ENCODE results near the gene POU6F2.

Gene POU6F2

GRCh38 chr7:39360766-39361165 is 383.1 kb downstream of the POU6F2 start:
- Histone ChIP-seq H3K23ac (ENCODE audit: low read length) (no peak overlapping the region), H2BK5ac (ENCODE audit: low read length) (no peak overlapping the region)
- no CpG with 5 or more reads among the region's 1 CpG for WGBS (ENCODE audit: extremely low coverage, insufficient coverage, low lambda C conversion rate)

GRCh38 chr7:39365751-39366295 is 388.1 kb downstream of the POU6F2 start:
- Histone ChIP-seq H2BK120ac (ENCODE audit: low read depth, low read length) (no peak overlapping the region), H3K4me1 (ENCODE audit: control insufficient read depth, low read depth, low read length) (no peaks in the 10 kb centered on the region), H3K79me1 (ENCODE audit: low read length) (no peaks in the 10 kb centered on the region), H4K8ac (ENCODE audit: low read depth, low read length) (no peak overlapping the region), H3K18ac (ENCODE audit: low read length) (no peak overlapping the region), H3K56ac (ENCODE audit: low read length) (no peak overlapping the region), H2BK15ac (replicated peaks; ENCODE audit: low read depth) (no peak overlapping the region), H3K79me2 (ENCODE audit: control insufficient read depth, insufficient read depth, low read length) (no peaks in the 10 kb centered on the region), H2BK5ac (ENCODE audit: low read length) (no peak overlapping the region), H3K4me3 (ENCODE audit: low read length) (no peak overlapping the region), H3K27me3 (ENCODE audit: insufficient read depth, low read length, poor library complexity) (no peaks in the 10 kb centered on the region), H3K36me3 (ENCODE audit: control insufficient read depth, insufficient read depth, low read length) (no peaks in the 10 kb centered on the region), H3K4ac (ENCODE audit: low read depth, low read length) (no peak overlapping the region), H4K5ac (ENCODE audit: low read length) (no peak overlapping the region), H3K4me2 (ENCODE audit: low read length) (no peak overlapping the region), H3K23ac (ENCODE audit: low read length) (no peak overlapping the region), H2AK5ac (ENCODE audit: low read length) (no peak overlapping the region), H3K9ac (ENCODE audit: low read length) (no peak overlapping the region), H3K27ac (ENCODE audit: low read depth, low read length) (no peak overlapping the region)
- no CpG with 5 or more reads among the region's 1 CpG for WGBS (ENCODE audit: extremely low coverage, insufficient coverage, low lambda C conversion rate)
- no peak for DNase-seq

More at GRCh38 chr7:39360766-39361165, 383.1 kb downstream of the POU6F2 start:
- no peaks in the 10 kb centered on the region for H3K36me3 ChIP-seq (ENCODE audit: control insufficient read depth, insufficient read depth, low read length)
- peak overlapping the region; percentile 28 for H2BK120ac ChIP-seq (ENCODE audit: low read depth, low read length)
- H4K8ac ChIP-seq (ENCODE audit: low read depth, low read length) = no peak overlapping the region
- no peak overlapping the region for H3K9ac ChIP-seq (ENCODE audit: low read length)
- H3K4me3 ChIP-seq (ENCODE audit: low read length) = no peak overlapping the region
- no peak overlapping the region for H4K5ac ChIP-seq (ENCODE audit: low read length)
- H3K79me2 ChIP-seq (ENCODE audit: control insufficient read depth, insufficient read depth, low read length) = no peaks in the 10 kb centered on the region
- H3K4me2 ChIP-seq (ENCODE audit: low read length) = no peak overlapping the region
- no peak overlapping the region for H2BK15ac ChIP-seq (replicated peaks; ENCODE audit: low read depth)
- no peak overlapping the region for H3K4ac ChIP-seq (ENCODE audit: low read depth, low read length)
- no peak overlapping the region for H3K56ac ChIP-seq (ENCODE audit: low read length)
- no peak overlapping the region for H2AK5ac ChIP-seq (ENCODE audit: low read length)
- no peak overlapping the region for H3K27ac ChIP-seq (ENCODE audit: low read depth, low read length)
- peaks cover 2% of the 10 kb centered on the region for H3K4me1 ChIP-seq (ENCODE audit: control insufficient read depth, low read depth, low read length)
- no peak overlapping the region for H3K18ac ChIP-seq (ENCODE audit: low read length)
- no peaks in the 10 kb centered on the region for H3K27me3 ChIP-seq (ENCODE audit: insufficient read depth, low read length, poor library complexity)
- peak; percentile 37 for DNase-seq
- no peaks in the 10 kb centered on the region for H3K79me1 ChIP-seq (ENCODE audit: low read length)

GRCh38 chr7:39367451-39367850 is 389.7 kb downstream of the POU6F2 start:
- H2BK5ac ChIP-seq (ENCODE audit: low read length) = no peak overlapping the region
- no peak overlapping the region for H2BK15ac ChIP-seq (replicated peaks; ENCODE audit: low read depth)
- no peaks in the 10 kb centered on the region for H3K79me1 ChIP-seq (ENCODE audit: low read length)
- no CpG with 5 or more reads among the region's 3 CpGs for whole genome bisulfite sequencing (ENCODE audit: extremely low coverage, insufficient coverage, low lambda C conversion rate)
- no peak overlapping the region for H3K4me2 ChIP-seq (ENCODE audit: low read length)
- no peak overlapping the region for H3K27ac ChIP-seq (ENCODE audit: low read depth, low read length)
- H3K56ac ChIP-seq (ENCODE audit: low read length) = no peak overlapping the region
- H3K18ac ChIP-seq (ENCODE audit: low read length) = no peak overlapping the region
- no peak overlapping the region for H3K23ac ChIP-seq (ENCODE audit: low read length)
- no peak overlapping the region for H2AK5ac ChIP-seq (ENCODE audit: low read length)
- H2BK120ac ChIP-seq (ENCODE audit: low read depth, low read length) = no peak overlapping the region
- no peak for DNase-seq
- no peak overlapping the region for H4K8ac ChIP-seq (ENCODE audit: low read depth, low read length)
- no peaks in the 10 kb centered on the region for H3K4me1 ChIP-seq (ENCODE audit: control insufficient read depth, low read depth, low read length)
- no peak overlapping the region for H3K4me3 ChIP-seq (ENCODE audit: low read length)
- H4K5ac ChIP-seq (ENCODE audit: low read length) = no peak overlapping the region
- no peaks in the 10 kb centered on the region for H3K27me3 ChIP-seq (ENCODE audit: insufficient read depth, low read length, poor library complexity)
- H3K9ac ChIP-seq (ENCODE audit: low read length) = no peak overlapping the region
- H3K79me2 ChIP-seq (ENCODE audit: control insufficient read depth, insufficient read depth, low read length) = no peaks in the 10 kb centered on the region
- H3K36me3 ChIP-seq (ENCODE audit: control insufficient read depth, insufficient read depth, low read length) = no peaks in the 10 kb centered on the region
- no peak overlapping the region for H3K4ac ChIP-seq (ENCODE audit: low read depth, low read length)

- no peak overlapping the region for H4K8ac ChIP-seq (ENCODE audit: low read depth, low read length)
- no peak overlapping the region for H2BK120ac ChIP-seq (ENCODE audit: low read depth, low read length)
- H3K27ac ChIP-seq (ENCODE audit: low read depth, low read length) = no peak overlapping the region
- H3K27me3 ChIP-seq (ENCODE audit: insufficient read depth, low read length, poor library complexity) = no peaks in the 10 kb centered on the region
- H3K4me3 ChIP-seq (ENCODE audit: low read length) = no peak overlapping the region
- H3K9ac ChIP-seq (ENCODE audit: low read length) = no peak overlapping the region
- no peak overlapping the region for H4K5ac ChIP-seq (ENCODE audit: low read length)
- no peaks in the 10 kb centered on the region for H3K36me3 ChIP-seq (ENCODE audit: control insufficient read depth, insufficient read depth, low read length)
- H2BK5ac ChIP-seq (ENCODE audit: low read length) = no peak overlapping the region
- no peaks in the 10 kb centered on the region for H3K79me1 ChIP-seq (ENCODE audit: low read length)
- DNase-seq = no peak
- H3K18ac ChIP-seq (ENCODE audit: low read length) = no peak overlapping the region
- H3K4ac ChIP-seq (ENCODE audit: low read depth, low read length) = no peak overlapping the region
- WGBS (ENCODE audit: extremely low coverage, insufficient coverage, low lambda C conversion rate) = no CpG with 5 or more reads among the region's 2 CpGs
- H2AK5ac ChIP-seq (ENCODE audit: low read length) = no peak overlapping the region
- no peak overlapping the region for H2BK15ac ChIP-seq (replicated peaks; ENCODE audit: low read depth)
- H3K4me1 ChIP-seq (ENCODE audit: control insufficient read depth, low read depth, low read length) = no peaks in the 10 kb centered on the region
- H3K56ac ChIP-seq (ENCODE audit: low read length) = no peak overlapping the region
- H3K4me2 ChIP-seq (ENCODE audit: low read length) = no peak overlapping the region
- H3K79me2 ChIP-seq (ENCODE audit: control insufficient read depth, insufficient read depth, low read length) = no peaks in the 10 kb centered on the region
- H3K23ac ChIP-seq (ENCODE audit: low read length) = no peak overlapping the region
Measured at GRCh38 chr7:39367943-39368342, 390.2 kb downstream of the POU6F2 start.

- Histone ChIP-seq H2BK15ac (replicated peaks; ENCODE audit: low read depth) (no peak overlapping the region), H3K79me2 (ENCODE audit: control insufficient read depth, insufficient read depth, low read length) (no peaks in the 10 kb centered on the region), H3K23ac (ENCODE audit: low read length) (no peak overlapping the region), H3K4ac (ENCODE audit: low read depth, low read length) (no peak overlapping the region), H3K27me3 (ENCODE audit: insufficient read depth, low read length, poor library complexity) (peaks cover 2% of the 10 kb centered on the region), H3K4me2 (ENCODE audit: low read length) (no peak overlapping the region), H3K4me3 (ENCODE audit: low read length) (no peak overlapping the region), H3K27ac (ENCODE audit: low read depth, low read length) (no peak overlapping the region), H2AK5ac (ENCODE audit: low read length) (no peak overlapping the region), H3K79me1 (ENCODE audit: low read length) (no peaks in the 10 kb centered on the region), H3K18ac (ENCODE audit: low read length) (no peak overlapping the region), H3K56ac (ENCODE audit: low read length) (no peak overlapping the region), H3K4me1 (ENCODE audit: control insufficient read depth, low read depth, low read length) (no peaks in the 10 kb centered on the region), H3K9ac (ENCODE audit: low read length) (no peak overlapping the region), H2BK120ac (ENCODE audit: low read depth, low read length) (no peak overlapping the region), H2BK5ac (ENCODE audit: low read length) (no peak overlapping the region), H4K8ac (ENCODE audit: low read depth, low read length) (no peak overlapping the region), H4K5ac (ENCODE audit: low read length) (no peak overlapping the region), H3K36me3 (ENCODE audit: control insufficient read depth, insufficient read depth, low read length) (no peaks in the 10 kb centered on the region)
- DNase-seq = no peak
- no CpG with 5 or more reads among the region's 1 CpG for WGBS (ENCODE audit: extremely low coverage, insufficient coverage, low lambda C conversion rate)
Measured at GRCh38 chr7:39372383-39372782, 394.7 kb downstream of the POU6F2 start.

- Histone ChIP-seq H3K4ac (ENCODE audit: low read depth, low read length) (no peak overlapping the region), H2AK5ac (ENCODE audit: low read length) (no peak overlapping the region), H3K18ac (ENCODE audit: low read length) (no peak overlapping the region), H3K4me2 (ENCODE audit: low read length) (no peak overlapping the region), H3K56ac (ENCODE audit: low read length) (no peak overlapping the region), H3K79me2 (ENCODE audit: control insufficient read depth, insufficient read depth, low read length) (no peaks in the 10 kb centered on the region), H3K4me1 (ENCODE audit: control insufficient read depth, low read depth, low read length) (no peaks in the 10 kb centered on the region), H2BK120ac (ENCODE audit: low read depth, low read length) (no peak overlapping the region), H3K23ac (ENCODE audit: low read length) (no peak overlapping the region), H2BK15ac (replicated peaks; ENCODE audit: low read depth) (no peak overlapping the region), H4K5ac (ENCODE audit: low read length) (no peak overlapping the region), H3K27me3 (ENCODE audit: insufficient read depth, low read length, poor library complexity) (peaks cover 2% of the 10 kb centered on the region), H3K9ac (ENCODE audit: low read length) (no peak overlapping the region), H3K36me3 (ENCODE audit: control insufficient read depth, insufficient read depth, low read length) (no peaks in the 10 kb centered on the region), H2BK5ac (ENCODE audit: low read length) (no peak overlapping the region), H3K79me1 (ENCODE audit: low read length) (no peaks in the 10 kb centered on the region), H3K4me3 (ENCODE audit: low read length) (no peak overlapping the region), H4K8ac (ENCODE audit: low read depth, low read length) (no peak overlapping the region), H3K27ac (ENCODE audit: low read depth, low read length) (no peak overlapping the region)
- DNase-seq = no peak
- WGBS (ENCODE audit: extremely low coverage, insufficient coverage, low lambda C conversion rate) = no CpG with 5 or more reads among the region's 5 CpGs
Measured at GRCh38 chr7:39374436-39375040, 396.8 kb downstream of the POU6F2 start.
